ENCODE measurements around the gene FAF2. TPM values are rescaled to one million over a fixed set of nuclear protein-coding genes. Genes with fewer than 3 reads are reported as not detected.

Gene FAF2
- total RNA-seq, 1 donor from 2014 or later, result 32.3 TPM

DNA sequence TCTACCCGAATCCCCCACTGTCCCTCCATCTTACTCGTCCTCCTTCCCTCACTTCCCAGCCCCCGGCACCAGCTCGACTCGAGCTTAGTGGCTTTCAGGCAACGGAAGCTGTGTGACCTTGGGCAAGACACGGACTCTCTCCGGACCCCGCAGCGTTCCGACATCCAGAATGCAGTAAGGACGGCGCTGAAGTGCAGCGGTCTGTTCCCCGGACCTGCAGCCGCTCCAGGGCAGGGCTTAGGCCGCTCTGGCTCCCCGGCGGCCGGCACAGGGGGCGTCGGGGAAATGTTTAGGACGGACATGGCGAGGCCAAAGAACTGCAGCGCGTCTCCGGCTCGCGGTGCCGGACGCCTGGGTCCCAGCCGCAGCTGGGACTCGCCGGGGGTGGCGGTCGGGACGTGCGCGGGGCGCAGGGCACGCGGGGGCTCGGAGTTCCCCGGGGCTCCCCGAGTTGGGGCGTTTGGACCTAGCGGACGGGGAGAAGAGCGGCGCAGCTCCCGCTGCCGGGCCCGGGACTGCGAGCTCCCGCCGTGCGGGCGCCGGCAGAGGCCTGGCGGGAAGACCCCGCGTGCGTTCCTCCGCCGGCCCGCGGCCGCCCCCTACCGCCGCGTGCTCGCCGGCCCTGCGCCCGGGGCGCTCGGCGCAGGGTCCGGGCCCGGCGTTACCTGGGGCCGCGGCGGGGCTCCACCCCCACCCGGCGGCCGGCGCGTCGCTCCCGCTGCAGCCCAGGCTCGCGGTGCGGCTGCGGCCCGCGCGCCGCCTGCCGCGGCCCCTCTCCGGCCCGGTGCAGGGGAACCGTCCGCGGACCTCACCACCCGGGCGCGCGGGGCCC lies 94.6 kb downstream of the FAF2 start:
- Histone ChIP-seq H3K27me3 (peaks cover 46% of the 10 kb centered on the region), H3K4me1 (peaks cover 22% of the 10 kb centered on the region), H3K36me3 (no peaks in the 10 kb centered on the region), H4K20me1 (ENCODE audit: low read depth) (no peaks in the 10 kb centered on the region), H3K9ac (no peak overlapping the region), H3K9me3 (ENCODE audit: low read depth) (no peaks in the 10 kb centered on the region), H3K27ac (no peak overlapping the region), H2AFZ (replicated peaks) (peak overlapping the region; percentile 75), H3K4me2 (peak overlapping the region; percentile 93), H3K79me2 (ENCODE audit: low read depth) (no peaks in the 10 kb centered on the region), H3F3A (ENCODE audit: low read depth) (peaks cover 26% of the 10 kb centered on the region), H3K4me3 (peak overlapping the region; percentile 56)
- no peaks in the 10 kb centered on the region for H3K9me3 Mint-ChIP-seq
- peak; percentile 69 for TF ChIP-seq EZH2phosphoT487 (IDR thresholded peaks at IDR 0.05)
- TF ChIP-seq, protein P1, sequence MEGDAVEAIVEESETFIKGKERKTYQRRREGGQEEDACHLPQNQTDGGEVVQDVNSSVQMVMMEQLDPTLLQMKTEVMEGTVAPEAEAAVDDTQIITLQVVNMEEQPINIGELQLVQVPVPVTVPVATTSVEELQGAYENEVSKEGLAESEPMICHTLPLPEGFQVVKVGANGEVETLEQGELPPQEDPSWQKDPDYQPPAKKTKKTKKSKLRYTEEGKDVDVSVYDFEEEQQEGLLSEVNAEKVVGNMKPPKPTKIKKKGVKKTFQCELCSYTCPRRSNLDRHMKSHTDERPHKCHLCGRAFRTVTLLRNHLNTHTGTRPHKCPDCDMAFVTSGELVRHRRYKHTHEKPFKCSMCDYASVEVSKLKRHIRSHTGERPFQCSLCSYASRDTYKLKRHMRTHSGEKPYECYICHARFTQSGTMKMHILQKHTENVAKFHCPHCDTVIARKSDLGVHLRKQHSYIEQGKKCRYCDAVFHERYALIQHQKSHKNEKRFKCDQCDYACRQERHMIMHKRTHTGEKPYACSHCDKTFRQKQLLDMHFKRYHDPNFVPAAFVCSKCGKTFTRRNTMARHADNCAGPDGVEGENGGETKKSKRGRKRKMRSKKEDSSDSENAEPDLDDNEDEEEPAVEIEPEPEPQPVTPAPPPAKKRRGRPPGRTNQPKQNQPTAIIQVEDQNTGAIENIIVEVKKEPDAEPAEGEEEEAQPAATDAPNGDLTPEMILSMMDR (IDR thresholded peaks at IDR 0.05), result peak; percentile 26
- peak; percentile 71 for TF ChIP-seq EZH2 (IDR thresholded peaks at IDR 0.05)
- DNase-seq (ENCODE audit: low spot score), result peak; percentile 87
- peaks cover 26% of the 10 kb centered on the region for H3K27me3 Mint-ChIP-seq (ENCODE audit: insufficient read depth, low read depth)
- peak overlapping the region; percentile 86 for H3K4me3 Mint-ChIP-seq
- no peaks in the 10 kb centered on the region for H3K36me3 Mint-ChIP-seq
- H3K4me1 Mint-ChIP-seq, result peaks cover 35% of the 10 kb centered on the region
- no peak overlapping the region for H3K27ac Mint-ChIP-seq

DNA sequence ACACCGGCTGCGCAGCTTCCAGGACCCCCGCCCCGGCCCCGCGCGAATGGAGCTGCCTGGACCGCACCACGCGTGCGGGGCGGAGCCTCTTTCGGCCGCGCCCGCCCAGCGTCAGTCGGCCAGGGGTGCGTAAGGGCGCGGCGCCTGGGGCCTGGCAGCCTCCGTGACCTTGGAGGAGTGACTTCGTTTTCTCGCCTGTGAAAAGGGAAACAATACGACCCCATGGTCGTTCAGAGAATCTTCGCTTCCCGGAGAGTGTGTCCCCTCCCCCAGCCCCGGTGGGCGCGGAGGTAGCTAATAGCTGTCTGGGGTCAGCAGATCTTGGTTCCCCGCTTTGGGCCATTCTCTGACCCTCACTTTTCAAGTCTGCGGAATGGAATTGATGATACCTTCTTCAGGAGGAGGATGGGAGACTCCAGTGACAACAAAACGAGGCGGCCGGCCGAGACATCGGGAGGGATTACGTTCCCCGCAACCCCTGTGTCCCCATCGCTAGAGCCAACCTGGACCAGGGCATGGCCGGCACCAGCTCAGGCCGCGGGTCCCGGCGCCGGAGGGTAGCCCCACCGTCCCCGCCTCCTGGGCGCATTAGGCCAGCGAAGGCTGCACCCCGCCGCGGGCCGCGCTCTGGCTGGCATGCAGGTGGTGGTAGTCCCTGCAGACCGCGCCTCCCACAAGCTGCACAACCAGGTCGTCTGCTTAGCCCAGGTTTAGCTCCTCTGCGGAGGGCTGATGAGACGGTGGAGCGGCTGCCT lies 95.4 kb downstream of the FAF2 start:
- H3K79me2 ChIP-seq (ENCODE audit: low read depth), result no peaks in the 10 kb centered on the region
- H3K4me3 ChIP-seq, result peak overlapping the region; percentile 51
- no peaks in the 10 kb centered on the region for H3K36me3 ChIP-seq
- no peaks in the 10 kb centered on the region for H3K9me3 Mint-ChIP-seq
- no peak overlapping the region for H3K27ac ChIP-seq
- peak; percentile 67 for DNase-seq (ENCODE audit: low spot score)
- H3K4me2 ChIP-seq, result peak overlapping the region; percentile 90
- H3K4me1 Mint-ChIP-seq, result peaks cover 28% of the 10 kb centered on the region
- H4K20me1 ChIP-seq (ENCODE audit: low read depth), result no peaks in the 10 kb centered on the region
- no peak overlapping the region for H3K9ac ChIP-seq
- H3K9me3 ChIP-seq (ENCODE audit: low read depth), result no peaks in the 10 kb centered on the region
- peak overlapping the region; percentile 94 for H3K4me3 Mint-ChIP-seq
- peaks cover 28% of the 10 kb centered on the region for H3K27me3 Mint-ChIP-seq (ENCODE audit: insufficient read depth, low read depth)
- peaks cover 19% of the 10 kb centered on the region for H3F3A ChIP-seq (ENCODE audit: low read depth)
- peak overlapping the region; percentile 82 for H3K27ac Mint-ChIP-seq
- peak; percentile 54 for TF ChIP-seq EZH2phosphoT487 (IDR thresholded peaks at IDR 0.05)
- peak; percentile 56 for TF ChIP-seq EZH2 (IDR thresholded peaks at IDR 0.05)
- TF ChIP-seq, protein P1 (IDR thresholded peaks at IDR 0.05), result no peak
- H3K4me1 ChIP-seq, result peaks cover 17% of the 10 kb centered on the region
- H3K36me3 Mint-ChIP-seq, result no peaks in the 10 kb centered on the region
- peaks cover 46% of the 10 kb centered on the region for H3K27me3 ChIP-seq
- peak overlapping the region; percentile 66 for H2AFZ ChIP-seq (replicated peaks)

- H3K9me3 ChIP-seq (ENCODE audit: low read depth), result no peaks in the 10 kb centered on the region
- peaks cover 14% of the 10 kb centered on the region for H3F3A ChIP-seq (ENCODE audit: low read depth)
- no peak overlapping the region for H2AFZ ChIP-seq (replicated peaks)
- H3K4me1 ChIP-seq, result peaks cover 17% of the 10 kb centered on the region
- H3K27ac ChIP-seq, result no peak overlapping the region
- H3K4me1 Mint-ChIP-seq, result peaks cover 28% of the 10 kb centered on the region
- no peaks in the 10 kb centered on the region for H3K36me3 Mint-ChIP-seq
- no peaks in the 10 kb centered on the region for H4K20me1 ChIP-seq (ENCODE audit: low read depth)
- H3K27me3 Mint-ChIP-seq (ENCODE audit: insufficient read depth, low read depth), result peaks cover 22% of the 10 kb centered on the region
- H3K4me3 Mint-ChIP-seq, result no peak overlapping the region
- H3K27me3 ChIP-seq, result peaks cover 46% of the 10 kb centered on the region
- H3K36me3 ChIP-seq, result no peaks in the 10 kb centered on the region
- H3K9me3 Mint-ChIP-seq, result no peaks in the 10 kb centered on the region
- no peak overlapping the region for H3K4me3 ChIP-seq
- H3K27ac Mint-ChIP-seq, result no peak overlapping the region
- H3K4me2 ChIP-seq, result no peak overlapping the region
- no peak for DNase-seq (ENCODE audit: low spot score)
- TF ChIP-seq EZH2phosphoT487 (IDR thresholded peaks at IDR 0.05) (no peak), EZH2 (IDR thresholded peaks at IDR 0.05) (no peak)
- TF ChIP-seq, protein P1 (IDR thresholded peaks at IDR 0.05), result no peak
- H3K79me2 ChIP-seq (ENCODE audit: low read depth), result no peaks in the 10 kb centered on the region
- H3K9ac ChIP-seq, result no peak overlapping the region
These were observed 97.2 kb downstream of the FAF2 start for GRCh38 chr5:176545388-176545736.

All from neural progenitor cell (in vitro differentiated cells).